ENCODE data around the gene TBC1D22A.

Gene TBC1D22A

DNA sequence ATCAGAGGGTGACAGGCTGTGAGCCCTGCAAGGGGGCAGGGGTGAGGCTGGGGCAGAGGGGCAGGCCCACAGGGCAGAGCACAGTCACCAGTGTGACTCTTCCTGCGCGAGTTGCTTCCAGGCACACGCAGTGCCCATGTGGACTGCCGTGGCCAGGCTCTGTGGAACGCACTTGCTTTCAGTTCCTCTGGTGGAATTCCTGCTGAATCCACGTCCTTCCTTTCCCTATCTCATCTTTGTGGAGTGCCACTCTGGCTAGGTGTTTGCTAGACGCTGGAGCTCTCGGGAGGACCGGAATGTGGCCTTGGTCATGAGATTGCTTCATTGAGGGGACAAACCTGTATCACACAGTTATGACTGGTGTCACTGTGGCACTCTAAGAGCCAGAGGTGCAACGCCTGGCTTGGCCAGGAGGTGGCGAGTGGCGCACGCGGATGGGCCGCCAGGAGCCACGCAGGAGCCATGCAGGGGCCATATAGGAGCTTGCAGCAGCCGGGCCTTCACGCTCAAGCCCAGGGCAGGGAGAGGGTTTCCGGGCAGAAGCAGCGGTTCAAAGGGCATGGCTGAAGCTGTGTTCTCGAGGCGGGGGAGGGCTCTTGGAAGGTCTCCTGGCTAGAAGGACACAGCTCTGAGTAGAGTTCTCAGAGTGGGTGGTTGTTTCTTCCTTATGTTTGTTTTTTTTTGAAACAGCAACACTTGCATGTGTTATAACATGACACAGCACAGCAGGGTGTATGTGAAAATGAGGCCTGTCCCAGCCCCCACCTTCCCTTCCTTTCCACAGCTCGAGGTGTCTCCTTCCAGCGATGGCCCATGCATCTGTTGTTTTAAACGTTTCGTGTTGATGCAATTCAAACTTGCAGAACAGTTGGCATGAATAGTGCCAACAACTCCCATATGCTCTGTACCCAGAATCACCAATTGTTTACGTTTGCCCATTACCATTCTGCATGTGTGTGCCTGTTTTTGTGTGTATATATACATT lies 36.2 kb downstream of the TBC1D22A start:
- no peaks in the 10 kb centered on the region for H3K27me3 ChIP-seq
- intact Hi-C loops (cut with DNase I; ENCODE audit: low total_unique reads), result no loop called here
- DNase-seq, result peak; percentile 66 to 77
- no peak overlapping the region for H3K4me3 ChIP-seq
- H3K27ac ChIP-seq, result no peak overlapping the region
- TF ChIP-seq, protein P1, sequence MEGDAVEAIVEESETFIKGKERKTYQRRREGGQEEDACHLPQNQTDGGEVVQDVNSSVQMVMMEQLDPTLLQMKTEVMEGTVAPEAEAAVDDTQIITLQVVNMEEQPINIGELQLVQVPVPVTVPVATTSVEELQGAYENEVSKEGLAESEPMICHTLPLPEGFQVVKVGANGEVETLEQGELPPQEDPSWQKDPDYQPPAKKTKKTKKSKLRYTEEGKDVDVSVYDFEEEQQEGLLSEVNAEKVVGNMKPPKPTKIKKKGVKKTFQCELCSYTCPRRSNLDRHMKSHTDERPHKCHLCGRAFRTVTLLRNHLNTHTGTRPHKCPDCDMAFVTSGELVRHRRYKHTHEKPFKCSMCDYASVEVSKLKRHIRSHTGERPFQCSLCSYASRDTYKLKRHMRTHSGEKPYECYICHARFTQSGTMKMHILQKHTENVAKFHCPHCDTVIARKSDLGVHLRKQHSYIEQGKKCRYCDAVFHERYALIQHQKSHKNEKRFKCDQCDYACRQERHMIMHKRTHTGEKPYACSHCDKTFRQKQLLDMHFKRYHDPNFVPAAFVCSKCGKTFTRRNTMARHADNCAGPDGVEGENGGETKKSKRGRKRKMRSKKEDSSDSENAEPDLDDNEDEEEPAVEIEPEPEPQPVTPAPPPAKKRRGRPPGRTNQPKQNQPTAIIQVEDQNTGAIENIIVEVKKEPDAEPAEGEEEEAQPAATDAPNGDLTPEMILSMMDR (IDR thresholded peaks at IDR 0.05), result peak; percentile 86 to 98
- H3K4me1 ChIP-seq, result peaks cover 0 to 13% (median 3%) of the 10 kb centered on the region in 4 donors
- no peaks in the 10 kb centered on the region for H3K9me3 ChIP-seq
- peaks cover 16 to 79% (median 57%) of the 10 kb centered on the region in 3 donors for H3K36me3 ChIP-seq

GRCh38 chr22:46799626-46800025 lies 37.2 kb downstream of the TBC1D22A start:
- Histone ChIP-seq H3K27ac (no peak overlapping the region), H3K4me3 (no peak overlapping the region), H3K27me3 (no peaks in the 10 kb centered on the region), H3K36me3 (peaks cover 7 to 69% (median 47%) of the 10 kb centered on the region in 3 donors), H3K4me1 (peaks cover 0 to 13% (median 3%) of the 10 kb centered on the region in 4 donors), H3K9me3 (no peaks in the 10 kb centered on the region)
- TF ChIP-seq, protein P1 (IDR thresholded peaks at IDR 0.05), result no peak
- intact Hi-C loops (cut with DNase I; ENCODE audit: low total_unique reads), result no loop called here
- DNase-seq, result peak in 1 of 2 donors; percentile 39

GRCh38 chr22:46800102-46800857 lies 37.8 kb downstream of the TBC1D22A start:
- intact Hi-C loops (cut with DNase I; ENCODE audit: low total_unique reads), result no loop called here

DNA sequence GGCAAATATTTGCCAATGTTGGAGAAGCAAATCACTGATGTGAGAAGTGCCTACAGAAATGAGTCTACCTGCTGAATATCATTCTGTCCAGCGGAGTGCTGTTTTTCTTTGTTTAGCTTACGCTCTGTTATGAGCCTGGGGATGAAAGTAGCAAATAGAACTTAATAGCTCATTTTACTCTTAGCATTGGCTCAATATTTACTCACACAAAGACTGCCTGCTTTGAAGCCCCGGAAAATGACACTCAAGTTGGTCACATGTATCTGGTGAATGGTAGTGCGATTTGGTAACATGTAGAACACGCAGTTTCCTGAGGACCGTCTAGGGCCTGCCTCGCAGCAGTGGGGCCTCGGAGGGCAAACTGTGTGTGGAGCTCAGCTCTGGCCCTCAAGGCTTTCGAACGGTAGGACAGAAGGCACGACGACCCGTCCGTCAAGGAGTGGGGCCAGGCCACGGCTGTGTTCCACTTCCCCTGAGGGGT lies 38.9 kb downstream of the TBC1D22A start:
- Histone ChIP-seq H3K4me1 (peaks cover 0 to 13% (median 3%) of the 10 kb centered on the region in 4 donors), H3K27ac (no peak overlapping the region), H3K36me3 (peaks cover 7 to 61% (median 32%) of the 10 kb centered on the region in 3 donors), H3K27me3 (no peaks in the 10 kb centered on the region), H3K9me3 (no peaks in the 10 kb centered on the region), H3K4me3 (no peak overlapping the region)
- intact Hi-C loops (cut with DNase I; ENCODE audit: low total_unique reads), result no loop called here
- TF ChIP-seq, protein P1 (IDR thresholded peaks at IDR 0.05), result no peak
- DNase-seq, result peak in 1 of 2 donors; percentile 58

More at GRCh38 chr22:46800102-46800857, 37.8 kb downstream of the TBC1D22A start:
- Histone ChIP-seq H3K9me3 (no peaks in the 10 kb centered on the region), H3K4me3 (no peak overlapping the region), H3K27me3 (no peaks in the 10 kb centered on the region), H3K4me1 (peaks cover 0 to 13% (median 3%) of the 10 kb centered on the region in 4 donors), H3K27ac (no peak overlapping the region), H3K36me3 (peaks cover 7 to 65% (median 42%) of the 10 kb centered on the region in 3 donors)
- TF ChIP-seq, protein P1 (IDR thresholded peaks at IDR 0.05), result no peak
- peak in 1 of 2 donors; percentile 35 for DNase-seq

DNA sequence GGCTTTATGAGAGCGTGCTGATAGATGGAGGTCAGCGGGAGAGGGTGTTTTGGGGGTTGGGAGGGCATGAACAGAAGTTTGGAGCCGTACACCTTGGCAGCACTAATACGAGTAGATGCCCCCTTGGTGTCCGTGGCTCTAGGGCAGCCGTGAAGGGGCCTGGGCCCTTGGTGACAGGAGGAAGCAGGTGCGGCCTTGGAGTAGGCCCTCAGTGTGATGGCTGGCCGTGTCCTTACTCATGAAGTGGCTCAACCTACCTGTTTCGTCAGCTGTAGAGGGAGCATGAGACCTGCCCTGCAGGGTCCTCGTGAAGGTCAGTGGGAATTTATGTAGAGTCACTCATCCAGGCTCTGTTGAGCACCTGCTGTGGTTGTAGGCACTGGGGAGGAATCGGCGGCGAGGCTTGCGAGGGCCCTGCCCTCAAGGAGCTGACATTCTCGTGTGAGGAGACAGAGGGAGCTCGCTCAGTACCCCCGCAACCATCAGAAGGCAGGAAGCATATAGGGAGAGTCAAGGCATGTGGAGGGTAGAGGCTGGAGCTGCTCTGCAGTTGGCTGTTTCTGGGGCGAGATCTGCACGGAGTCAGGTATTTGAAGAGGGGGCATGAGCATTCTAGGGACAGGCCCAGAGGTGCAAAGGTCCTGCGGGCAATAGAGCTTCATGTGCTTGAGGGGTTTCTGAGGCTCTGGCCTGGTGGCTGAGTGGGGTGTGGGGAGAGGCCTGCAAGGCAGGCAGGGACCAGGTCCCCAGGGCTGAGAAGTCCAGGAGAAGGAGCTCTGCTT lies 39.6 kb downstream of the TBC1D22A start:
- peak in 1 of 2 donors; percentile 40 for DNase-seq
- TF ChIP-seq, protein P1 (IDR thresholded peaks at IDR 0.05), result no peak
- peaks cover 7 to 58% (median 38%) of the 10 kb centered on the region in 3 donors for H3K36me3 ChIP-seq

More for the DNA sequence above, 39.6 kb downstream of the TBC1D22A start:
- intact Hi-C loops (cut with DNase I; ENCODE audit: low total_unique reads), result no loop called here
- H3K9me3 ChIP-seq, result no peaks in the 10 kb centered on the region
- H3K4me3 ChIP-seq, result no peak overlapping the region
- no peaks in the 10 kb centered on the region for H3K27me3 ChIP-seq
- H3K4me1 ChIP-seq, result peaks cover 0 to 13% (median 3%) of the 10 kb centered on the region in 4 donors
- H3K27ac ChIP-seq, result no peak overlapping the region
